Measurements from ENCODE around the gene LYPD6B.

The LYPD6B gene

DNA sequence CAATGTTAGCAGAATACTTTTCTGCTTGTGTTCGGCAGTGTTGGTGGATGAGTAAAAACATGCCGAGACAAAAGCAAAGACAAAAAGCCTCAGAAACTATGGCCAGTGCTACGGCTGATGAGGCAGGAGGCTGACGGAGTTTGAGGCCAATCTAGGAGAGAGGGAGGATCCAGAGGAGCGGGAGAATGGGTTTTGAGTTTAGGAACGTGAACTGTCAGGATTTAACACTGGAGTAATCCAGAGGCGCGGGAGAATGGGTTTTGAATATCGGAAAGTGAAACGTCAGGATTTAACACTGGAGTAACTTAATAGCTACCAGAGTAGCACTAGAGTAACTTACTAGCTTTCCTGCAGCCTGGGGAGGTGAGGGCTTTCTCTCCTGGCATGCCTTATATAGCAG lies 37.4 kb downstream of the LYPD6B start:
- Histone ChIP-seq H3K9ac (ENCODE audit: low read length) (no peak overlapping the region), H3K27ac (ENCODE audit: low read depth, low read length) (no peak overlapping the region), H3K27me3 (ENCODE audit: control insufficient read depth, insufficient read depth, low read length) (no peaks in the 10 kb centered on the region), H3K4me1 (ENCODE audit: control insufficient read depth, insufficient read depth, low read length) (peaks cover 42% of the 10 kb centered on the region), H3K9me3 (ENCODE audit: control insufficient read depth, insufficient read depth, low read depth, low read length) (no peaks in the 10 kb centered on the region), H3K36me3 (ENCODE audit: control insufficient read depth, insufficient read depth, low read length) (no peaks in the 10 kb centered on the region), H3K4me3 (ENCODE audit: low read depth, low read length) (no peak overlapping the region)

DNA sequence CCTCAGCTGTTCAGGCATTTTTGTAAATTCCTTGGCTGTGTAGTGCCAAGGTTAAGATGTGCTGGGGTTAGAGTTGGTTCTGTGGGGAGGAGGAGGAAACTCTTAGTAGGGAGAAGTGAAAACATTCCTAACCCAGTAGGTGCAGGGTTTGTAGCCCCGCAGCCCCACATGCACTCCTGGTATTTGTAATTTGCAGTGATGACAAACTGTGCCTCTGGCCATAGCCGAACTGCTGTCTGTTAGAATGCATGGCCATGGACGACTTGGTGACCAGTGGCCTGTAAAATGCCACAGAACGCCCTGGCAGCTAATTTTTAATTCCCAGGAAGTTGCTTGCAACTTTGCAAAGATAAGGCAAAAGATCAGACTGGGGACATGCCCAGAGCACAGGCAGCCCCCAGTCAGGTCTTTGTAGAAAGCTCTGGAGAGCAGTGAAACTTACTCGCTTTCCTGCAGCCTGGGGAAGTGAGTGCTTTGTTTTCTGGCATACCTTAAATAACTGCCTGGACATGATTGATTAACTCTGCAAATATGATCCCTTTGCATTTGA lies 38.4 kb downstream of the LYPD6B start:
- Histone ChIP-seq H3K4me1 (ENCODE audit: control insufficient read depth, insufficient read depth, low read length) (peaks cover 52% of the 10 kb centered on the region), H3K9ac (ENCODE audit: low read length) (peak overlapping the region; percentile 59), H3K4me3 (ENCODE audit: low read depth, low read length) (no peak overlapping the region), H3K27me3 (ENCODE audit: control insufficient read depth, insufficient read depth, low read length) (no peaks in the 10 kb centered on the region), H3K36me3 (ENCODE audit: control insufficient read depth, insufficient read depth, low read length) (no peaks in the 10 kb centered on the region), H3K27ac (ENCODE audit: low read depth, low read length) (peak overlapping the region; percentile 52), H3K9me3 (ENCODE audit: control insufficient read depth, insufficient read depth, low read depth, low read length) (no peaks in the 10 kb centered on the region)

DNA sequence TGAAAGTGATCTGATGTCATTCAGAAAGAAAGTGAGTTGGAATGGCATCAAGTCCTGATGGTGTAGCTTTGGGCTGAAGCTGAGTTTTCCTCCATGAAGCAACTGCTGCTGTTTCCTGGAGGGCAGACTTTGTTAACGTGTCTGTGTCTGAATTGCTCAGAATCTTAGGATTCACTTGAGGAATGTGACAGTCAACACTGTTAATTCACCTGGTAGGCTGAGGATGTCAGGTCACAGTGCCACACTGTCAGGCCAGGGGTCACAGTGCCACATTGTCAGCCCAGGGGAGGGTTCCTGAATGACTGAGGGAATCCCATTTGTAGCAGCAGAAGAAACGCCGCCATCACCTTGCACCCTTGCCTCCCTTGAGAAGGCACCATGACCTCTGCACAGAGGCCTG lies 39.4 kb downstream of the LYPD6B start:
- Histone ChIP-seq H3K9ac (ENCODE audit: low read length) (peak overlapping the region; percentile 19), H3K4me3 (ENCODE audit: low read depth, low read length) (no peak overlapping the region), H3K27me3 (ENCODE audit: control insufficient read depth, insufficient read depth, low read length) (no peaks in the 10 kb centered on the region), H3K4me1 (ENCODE audit: control insufficient read depth, insufficient read depth, low read length) (peaks cover 61% of the 10 kb centered on the region), H3K36me3 (ENCODE audit: control insufficient read depth, insufficient read depth, low read length) (no peaks in the 10 kb centered on the region), H3K27ac (ENCODE audit: low read depth, low read length) (no peak overlapping the region; the same call in 1 of the 2 replicates), H3K9me3 (ENCODE audit: control insufficient read depth, insufficient read depth, low read depth, low read length) (no peaks in the 10 kb centered on the region)

GRCh38 chr2:149080099-149080498 lies 41.6 kb downstream of the LYPD6B start:
- no peaks in the 10 kb centered on the region for H3K27me3 ChIP-seq (ENCODE audit: control insufficient read depth, insufficient read depth, low read length)
- H3K36me3 ChIP-seq (ENCODE audit: control insufficient read depth, insufficient read depth, low read length) = no peaks in the 10 kb centered on the region
- peaks cover 69% of the 10 kb centered on the region for H3K4me1 ChIP-seq (ENCODE audit: control insufficient read depth, insufficient read depth, low read length)
- no peak overlapping the region for H3K9ac ChIP-seq (ENCODE audit: low read length)
- no peaks in the 10 kb centered on the region for H3K9me3 ChIP-seq (ENCODE audit: control insufficient read depth, insufficient read depth, low read depth, low read length)
- no peak overlapping the region for H3K4me3 ChIP-seq (ENCODE audit: low read depth, low read length)
- H3K27ac ChIP-seq (ENCODE audit: low read depth, low read length) = no peak overlapping the region

DNA sequence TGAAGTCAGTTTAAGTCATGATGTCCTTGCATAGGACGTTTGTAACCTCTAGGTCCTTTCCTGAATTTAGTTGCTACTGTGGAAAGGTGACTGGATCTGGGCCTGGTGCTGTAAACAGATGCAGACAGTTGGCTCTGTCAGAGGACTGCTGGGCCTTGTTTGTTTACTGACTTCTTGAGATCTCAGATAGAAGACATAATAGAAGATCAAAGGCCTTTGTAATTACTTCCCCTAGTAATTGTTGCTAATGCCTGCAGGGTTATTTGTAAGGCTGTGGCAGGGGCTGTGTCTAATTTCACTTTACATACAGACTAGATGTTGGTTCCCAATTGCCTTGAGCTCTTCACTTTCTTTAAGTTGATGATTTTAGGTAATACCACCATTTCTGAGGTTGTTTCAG lies 42.5 kb downstream of the LYPD6B start:
- H3K9ac ChIP-seq (ENCODE audit: low read length) = no peak overlapping the region
- no peaks in the 10 kb centered on the region for H3K27me3 ChIP-seq (ENCODE audit: control insufficient read depth, insufficient read depth, low read length)
- no peaks in the 10 kb centered on the region for H3K9me3 ChIP-seq (ENCODE audit: control insufficient read depth, insufficient read depth, low read depth, low read length)
- no peak overlapping the region; the same call in 1 of the 2 replicates for H3K4me3 ChIP-seq (ENCODE audit: low read depth, low read length)
- no peak overlapping the region for H3K27ac ChIP-seq (ENCODE audit: low read depth, low read length)
- H3K36me3 ChIP-seq (ENCODE audit: control insufficient read depth, insufficient read depth, low read length) = no peaks in the 10 kb centered on the region
- peaks cover 63% of the 10 kb centered on the region for H3K4me1 ChIP-seq (ENCODE audit: control insufficient read depth, insufficient read depth, low read length)

- Histone ChIP-seq H3K27me3 (ENCODE audit: control insufficient read depth, insufficient read depth, low read length) (no peaks in the 10 kb centered on the region), H3K27ac (ENCODE audit: low read depth, low read length) (no peak overlapping the region), H3K9me3 (ENCODE audit: control insufficient read depth, insufficient read depth, low read depth, low read length) (no peaks in the 10 kb centered on the region), H3K4me1 (ENCODE audit: control insufficient read depth, insufficient read depth, low read length) (peaks cover 52% of the 10 kb centered on the region), H3K9ac (ENCODE audit: low read length) (no peak overlapping the region), H3K4me3 (ENCODE audit: low read depth, low read length) (no peak overlapping the region), H3K36me3 (ENCODE audit: control insufficient read depth, insufficient read depth, low read length) (no peaks in the 10 kb centered on the region)
These were observed 43.6 kb downstream of the LYPD6B start for GRCh38 chr2:149082079-149082478.

GRCh38 chr2:149082735-149083134 lies 44.2 kb downstream of the LYPD6B start:
- Histone ChIP-seq H3K4me3 (ENCODE audit: low read depth, low read length) (no peak overlapping the region), H3K27me3 (ENCODE audit: control insufficient read depth, insufficient read depth, low read length) (no peaks in the 10 kb centered on the region), H3K9me3 (ENCODE audit: control insufficient read depth, insufficient read depth, low read depth, low read length) (no peaks in the 10 kb centered on the region), H3K9ac (ENCODE audit: low read length) (no peak overlapping the region), H3K27ac (ENCODE audit: low read depth, low read length) (no peak overlapping the region), H3K4me1 (ENCODE audit: control insufficient read depth, insufficient read depth, low read length) (peaks cover 45% of the 10 kb centered on the region), H3K36me3 (ENCODE audit: control insufficient read depth, insufficient read depth, low read length) (no peaks in the 10 kb centered on the region)

GRCh38 chr2:149084924-149085795 lies 46.7 kb downstream of the LYPD6B start:
- Histone ChIP-seq H3K36me3 (ENCODE audit: control insufficient read depth, insufficient read depth, low read length) (no peaks in the 10 kb centered on the region), H3K9ac (ENCODE audit: low read length) (no peak overlapping the region), H3K27me3 (ENCODE audit: control insufficient read depth, insufficient read depth, low read length) (no peaks in the 10 kb centered on the region), H3K27ac (ENCODE audit: low read depth, low read length) (no peak overlapping the region), H3K4me3 (ENCODE audit: low read depth, low read length) (no peak overlapping the region), H3K9me3 (ENCODE audit: control insufficient read depth, insufficient read depth, low read depth, low read length) (no peaks in the 10 kb centered on the region), H3K4me1 (ENCODE audit: control insufficient read depth, insufficient read depth, low read length) (peaks cover 32% of the 10 kb centered on the region)

DNA sequence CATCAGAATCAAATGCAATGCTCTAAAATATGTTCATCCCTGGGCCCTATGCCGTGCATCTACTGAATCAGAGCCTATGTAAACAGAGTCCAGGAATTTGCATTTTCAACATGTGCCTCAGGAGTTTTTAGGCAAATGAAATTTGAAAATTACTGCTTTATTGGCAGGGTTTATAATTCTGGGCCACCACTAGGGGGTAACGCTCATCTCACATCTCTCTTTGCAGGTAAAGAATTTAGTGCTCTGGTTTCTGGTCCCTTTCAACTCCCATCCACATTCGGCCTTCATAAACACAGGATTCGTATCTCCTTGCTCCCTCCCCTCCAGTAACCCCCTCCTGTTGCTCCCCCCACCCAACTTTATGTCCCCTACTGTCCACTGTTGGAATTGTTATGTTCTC lies 49.3 kb downstream of the LYPD6B start:
- no peak overlapping the region for H3K9ac ChIP-seq (ENCODE audit: low read length)
- H3K36me3 ChIP-seq (ENCODE audit: control insufficient read depth, insufficient read depth, low read length) = no peaks in the 10 kb centered on the region
- peaks cover 9% of the 10 kb centered on the region for H3K4me1 ChIP-seq (ENCODE audit: control insufficient read depth, insufficient read depth, low read length)
- no peaks in the 10 kb centered on the region for H3K9me3 ChIP-seq (ENCODE audit: control insufficient read depth, insufficient read depth, low read depth, low read length)
- H3K27me3 ChIP-seq (ENCODE audit: control insufficient read depth, insufficient read depth, low read length) = no peaks in the 10 kb centered on the region
- no peak overlapping the region for H3K27ac ChIP-seq (ENCODE audit: low read depth, low read length)
- no peak overlapping the region for H3K4me3 ChIP-seq (ENCODE audit: low read depth, low read length)

DNA sequence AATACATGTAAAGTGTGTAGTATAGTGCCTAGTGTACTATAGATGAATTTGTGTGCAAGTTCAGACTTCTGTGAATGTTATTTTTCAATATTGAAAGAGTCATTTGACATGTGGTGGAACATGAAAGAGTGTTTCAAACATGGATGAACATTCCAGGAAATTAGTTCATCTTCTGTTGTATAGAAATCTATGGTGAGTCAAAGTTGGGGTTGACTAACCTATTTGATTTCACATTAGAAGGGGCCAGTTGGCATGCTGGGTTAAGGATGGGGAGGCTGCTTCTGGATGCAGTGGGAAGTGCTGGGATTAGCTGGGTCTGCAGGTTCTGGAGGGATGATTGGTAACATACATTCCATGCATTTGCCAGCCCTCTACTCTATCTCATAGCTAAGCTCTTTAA lies 50.6 kb downstream of the LYPD6B start:
- Histone ChIP-seq H3K9me3 (ENCODE audit: control insufficient read depth, insufficient read depth, low read depth, low read length) (no peaks in the 10 kb centered on the region), H3K36me3 (ENCODE audit: control insufficient read depth, insufficient read depth, low read length) (no peaks in the 10 kb centered on the region), H3K9ac (ENCODE audit: low read length) (no peak overlapping the region), H3K4me3 (ENCODE audit: low read depth, low read length) (no peak overlapping the region), H3K27ac (ENCODE audit: low read depth, low read length) (no peak overlapping the region), H3K4me1 (ENCODE audit: control insufficient read depth, insufficient read depth, low read length) (no peaks in the 10 kb centered on the region), H3K27me3 (ENCODE audit: control insufficient read depth, insufficient read depth, low read length) (no peaks in the 10 kb centered on the region)

- Histone ChIP-seq H3K27me3 (ENCODE audit: control insufficient read depth, insufficient read depth, low read length) (no peaks in the 10 kb centered on the region), H3K9me3 (ENCODE audit: control insufficient read depth, insufficient read depth, low read depth, low read length) (no peaks in the 10 kb centered on the region), H3K27ac (ENCODE audit: low read depth, low read length) (no peak overlapping the region), H3K36me3 (ENCODE audit: control insufficient read depth, insufficient read depth, low read length) (no peaks in the 10 kb centered on the region), H3K9ac (ENCODE audit: low read length) (no peak overlapping the region), H3K4me1 (ENCODE audit: control insufficient read depth, insufficient read depth, low read length) (no peaks in the 10 kb centered on the region; the same call in 1 of the 2 replicates), H3K4me3 (ENCODE audit: low read depth, low read length) (no peak overlapping the region)
These were observed 52.2 kb downstream of the LYPD6B start for GRCh38 chr2:149090706-149091105.

Data from HUES6 (cell line).